Astrocyte (in vitro differentiated cells and primary cell): ENCODE measurements around the gene ALDH1A2.

Source experiments
- CTCF ChIP-seq: IDR thresholded peaks from 2 replicates; pipeline ENCODE4 v1.5.1; 2011; ENCODE audit warnings: low read depth, mild to moderate bottlenecking, inconsistent platforms, low read length, moderate library complexity; ENCODE audit not compliant: insufficient read depth
- EZH2 ChIP-seq: IDR thresholded peaks from 2 replicates; pipeline ENCODE4 v1.6.1; 2012; ENCODE audit warnings: mild to moderate bottlenecking, low read length, inconsistent platforms; ENCODE audit not compliant: insufficient read depth

- TF ChIP-seq EZH2 (no peak), CTCF (no peak)
Measured at GRCh38 chr15:58049520-58050227, 15.8 kb downstream of the ALDH1A2 start.
